Measurements from ENCODE around the gene EDDM13.
"Not testable (repeated sequence)": the region's sequence is repeated elsewhere in the genome, so short reads cannot be mapped to it uniquely, and the experiment has no call there.

The EDDM13 gene

DNA sequence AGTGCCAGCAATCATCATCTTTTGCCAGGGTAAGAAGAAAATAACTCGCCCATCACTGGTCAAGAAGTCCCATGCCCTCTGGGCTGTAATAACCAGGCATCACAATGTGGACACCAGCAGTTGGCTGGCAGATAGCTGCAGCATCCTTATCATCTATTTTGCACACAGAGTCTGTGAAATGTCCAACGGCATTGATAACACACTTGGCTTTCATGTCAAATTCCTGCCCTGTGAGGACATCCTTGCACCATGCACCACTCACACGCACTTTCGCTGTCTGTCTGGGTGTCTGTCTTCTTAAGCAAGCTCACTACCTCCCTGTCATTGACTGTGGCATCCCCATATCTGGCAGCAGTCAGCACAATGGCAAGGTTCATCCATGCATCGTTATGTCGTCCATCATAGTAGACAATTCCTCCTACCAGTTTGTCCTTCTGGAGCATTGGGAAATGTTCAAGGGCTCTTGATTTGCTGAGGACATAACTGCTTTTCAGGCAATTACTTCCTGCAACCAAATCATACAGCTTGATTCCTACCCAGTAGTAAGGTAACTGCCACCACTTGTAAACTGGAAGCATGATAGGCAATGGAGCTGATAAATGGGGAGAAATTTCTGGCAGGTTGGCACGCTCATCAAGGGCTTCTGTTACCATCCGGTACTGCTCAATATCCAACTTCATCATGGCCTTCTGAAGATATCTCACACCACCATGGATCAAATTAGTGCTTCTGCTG is 48.9 kb downstream of the EDDM13 start:
- DNase-seq (ENCODE audit: low read depth in 2 of 2): no peak

- DNase-seq (ENCODE audit: low read depth in 2 of 2): no peak
These were observed 49.5 kb downstream of the EDDM13 start for GRCh38 chr19:56321989-56322440.

GRCh38 chr19:56324436-56324835 is 51.9 kb downstream of the EDDM13 start:
- DNase-seq (ENCODE audit: low read depth in 2 of 2): no peak

DNA sequence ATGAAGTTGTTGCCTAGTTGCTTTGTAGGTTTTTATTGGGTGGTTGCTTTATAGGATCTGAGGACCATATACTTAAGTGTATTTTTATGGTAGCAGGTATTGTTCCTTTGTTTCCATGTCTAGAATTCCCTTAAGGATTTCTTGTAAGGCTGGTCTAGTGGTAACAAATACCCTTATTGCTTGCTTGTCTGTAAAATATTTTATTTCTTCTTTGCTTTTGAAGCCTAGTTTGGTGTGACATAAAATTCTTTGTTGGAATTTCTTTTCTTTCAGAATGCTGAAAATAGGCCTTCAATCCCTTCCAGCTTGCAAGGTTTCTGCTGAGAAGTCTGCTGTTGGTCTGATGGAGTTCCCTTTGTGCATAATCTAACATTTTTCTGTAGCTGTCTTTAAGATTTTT is 60.1 kb downstream of the EDDM13 start:
- DNase-seq (ENCODE audit: low read depth in 2 of 2): no peak

DNA sequence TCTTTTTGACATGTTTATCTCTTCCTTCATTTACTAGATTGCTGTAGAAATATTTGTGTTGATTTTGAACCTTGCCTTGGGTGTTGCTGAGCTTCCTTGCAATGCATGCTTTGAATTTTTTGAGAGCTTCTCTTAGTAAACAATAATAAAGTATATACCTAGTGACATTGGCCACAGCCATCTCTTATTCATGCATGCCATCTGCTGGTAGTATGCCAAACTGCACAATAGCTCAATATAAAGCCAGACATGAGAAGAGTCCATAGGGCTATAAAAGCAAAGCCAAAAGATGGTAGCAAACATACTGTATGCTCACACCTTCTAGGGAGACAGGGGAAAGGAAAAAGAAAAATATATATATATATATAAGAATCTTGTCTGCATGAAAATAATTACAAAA is 61.0 kb downstream of the EDDM13 start:
- peak in 1 of 2 donors; percentile 6 for DNase-seq (ENCODE audit: low read depth in 2 of 2)

DNA sequence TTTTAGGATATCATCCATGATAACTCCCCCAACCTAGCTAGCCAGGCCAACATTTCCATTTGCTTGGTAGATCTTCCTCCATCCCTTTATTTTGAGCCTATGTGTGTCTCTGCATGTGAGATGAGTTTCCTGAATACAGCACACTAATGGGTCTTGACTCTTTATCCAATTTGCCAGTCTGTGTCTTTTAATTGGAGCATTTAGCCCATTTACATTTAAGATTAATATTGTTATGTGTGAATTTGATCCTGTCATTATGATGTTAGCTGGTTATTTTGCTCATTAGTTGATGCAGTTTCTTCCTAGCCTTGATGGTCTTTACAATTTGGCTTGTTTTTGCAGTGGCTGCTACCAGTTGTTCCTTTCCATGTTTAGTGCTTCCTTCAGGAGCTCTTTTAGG is 62.8 kb downstream of the EDDM13 start:
- DNase-seq (ENCODE audit: low read depth in 2 of 2): not testable (repeated sequence)

- not testable (repeated sequence) for DNase-seq (ENCODE audit: low read depth in 2 of 2)
These were observed 64.5 kb downstream of the EDDM13 start for GRCh38 chr19:56337077-56337476.

DNA sequence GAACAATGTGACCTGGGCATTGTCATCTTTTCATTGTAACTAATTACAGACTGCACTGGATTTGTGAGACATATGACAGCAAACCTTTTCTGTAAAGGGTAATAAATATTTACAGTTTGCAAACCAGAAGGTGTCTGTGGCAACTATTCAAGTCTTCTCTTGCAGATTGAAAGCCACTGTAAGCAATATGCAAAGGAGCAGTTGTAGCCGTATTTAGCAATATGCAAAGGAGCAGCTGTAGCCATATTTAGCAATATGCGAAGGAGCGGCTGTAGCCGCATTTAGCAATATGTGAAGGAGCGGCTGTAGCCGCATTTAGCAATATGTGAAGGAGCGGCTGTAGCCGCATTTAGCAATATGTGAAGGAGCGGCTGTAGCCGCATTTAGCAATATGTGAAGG is 66.5 kb downstream of the EDDM13 start:
- not testable (repeated sequence) for DNase-seq (ENCODE audit: low read depth in 2 of 2)

- no peak for DNase-seq (ENCODE audit: low read depth in 2 of 2)
These were observed 69.4 kb downstream of the EDDM13 start for GRCh38 chr19:56341948-56342347.

GRCh38 chr19:56347163-56347778 is 74.7 kb downstream of the EDDM13 start:
- no peak for DNase-seq (ENCODE audit: low read depth in 2 of 2)

- DNase-seq (ENCODE audit: low read depth in 2 of 2): no peak
These were observed 75.8 kb downstream of the EDDM13 start for GRCh38 chr19:56348289-56348877.

- peak; percentile 3 to 34 for DNase-seq (ENCODE audit: low read depth in 2 of 2)
These were observed 78.0 kb downstream of the EDDM13 start for GRCh38 chr19:56350416-56351045.

DNA sequence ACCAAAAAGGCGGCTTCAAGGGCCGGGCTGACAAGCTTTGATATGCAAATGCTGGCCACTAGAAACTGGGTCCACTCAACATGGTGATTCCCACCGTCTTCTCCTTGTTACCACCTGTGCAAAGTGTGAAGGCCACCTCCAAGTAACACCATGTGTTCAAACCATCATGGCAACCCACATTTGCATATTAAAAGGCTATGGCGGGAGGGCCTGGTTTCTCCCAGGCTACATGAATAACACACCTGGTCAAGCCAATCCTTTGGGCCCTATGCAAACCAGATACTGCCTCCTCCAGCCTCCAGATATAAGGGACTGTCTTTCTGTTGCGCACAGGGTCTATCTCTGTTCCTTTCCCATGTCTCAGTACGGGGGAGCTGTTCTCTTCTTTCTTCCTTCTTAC is 78.7 kb downstream of the EDDM13 start:
- DNase-seq (ENCODE audit: low read depth in 2 of 2): no peak

DNA sequence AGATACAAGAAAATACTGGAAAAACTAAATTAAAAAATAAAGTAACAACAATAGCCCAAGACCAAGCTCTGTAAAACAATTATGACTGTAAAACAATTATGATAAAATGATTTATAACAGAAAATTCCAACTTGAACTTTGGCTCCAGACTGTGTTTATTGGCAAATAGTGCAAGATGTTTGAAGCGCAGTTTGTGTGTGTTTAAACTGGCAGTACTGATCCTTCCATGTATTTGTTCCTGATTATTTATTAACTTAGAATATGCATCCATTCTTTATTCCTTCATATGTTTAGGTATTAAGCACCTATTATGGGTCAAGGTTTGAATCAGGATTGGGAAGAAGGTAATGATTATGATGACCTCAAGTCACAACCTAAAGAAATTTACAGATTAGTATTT is 83.0 kb downstream of the EDDM13 start:
- DNase-seq (ENCODE audit: low read depth in 2 of 2): no peak

DNA sequence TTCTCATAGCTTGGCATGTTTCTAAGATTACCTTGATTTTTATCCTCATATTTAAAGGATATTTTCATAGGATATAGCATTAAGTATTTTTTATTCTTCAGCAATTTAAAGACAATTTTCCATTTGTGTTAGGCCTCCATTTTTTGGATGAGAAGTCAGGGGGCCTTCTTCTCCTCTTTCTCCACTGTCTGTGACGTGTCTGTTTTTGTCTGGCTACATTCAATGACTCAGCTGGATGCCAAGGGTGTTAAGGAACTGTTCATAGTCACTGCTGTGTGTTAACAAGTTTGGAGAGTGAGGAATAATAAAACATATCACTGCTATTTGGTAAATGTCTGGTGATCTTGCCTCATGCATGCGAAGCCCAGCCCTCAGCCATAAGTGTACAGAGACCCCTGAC is 84.4 kb downstream of the EDDM13 start:
- DNase-seq (ENCODE audit: low read depth in 2 of 2): no peak
